Brain microvascular endothelial cell (primary cell): ENCODE data around the gene TOM1L2.

Experiments used
- DNase-seq: peaks from one replicate; pipeline ENCODE4 v3.0.0-alpha.2; 2020
- H3K27ac ChIP-seq: fragments of 250-450 bp; sonication (Bioruptor Pico); 2 replicates; pipeline ENCODE4 v1.5.1; 2020; ENCODE audit warnings: mild to moderate bottlenecking, moderate library complexity
- H3K27me3 ChIP-seq: fragments of 250-450 bp; sonication (Bioruptor Pico); replicated peaks from 2 replicates; pipeline ENCODE4 v1.5.1; 2020; ENCODE audit warnings: mild to moderate bottlenecking
- H3K36me3 ChIP-seq: fragments of 250-450 bp; sonication (Bioruptor Pico); replicated peaks from 2 replicates; pipeline ENCODE4 v1.5.1; 2020; ENCODE audit warnings: mild to moderate bottlenecking
- H3K4me3 ChIP-seq: 2 replicates; pipeline ENCODE4 v1.5.1; 2011; ENCODE audit warnings: low read depth, mild to moderate bottlenecking, control low read depth, low read length, moderate library complexity
- in situ Hi-C: cut with HindIII; loops from 2 replicates; pipeline ENCODE4 v1.10.0; 2017; ENCODE audit warnings: low sequenced_read_pairs, low pct_ligation_motif_present
- TF ChIP-seq, protein P1 (sequence below): IDR thresholded peaks from 2 replicates; pipeline ENCODE4 v1.5.1; 2011; ENCODE audit warnings: low read depth, mild to moderate bottlenecking, moderate library complexity, low read length, control low read depth, inconsistent platforms; ENCODE audit errors: missing control alignments

TOM1L2 gene

DNA sequence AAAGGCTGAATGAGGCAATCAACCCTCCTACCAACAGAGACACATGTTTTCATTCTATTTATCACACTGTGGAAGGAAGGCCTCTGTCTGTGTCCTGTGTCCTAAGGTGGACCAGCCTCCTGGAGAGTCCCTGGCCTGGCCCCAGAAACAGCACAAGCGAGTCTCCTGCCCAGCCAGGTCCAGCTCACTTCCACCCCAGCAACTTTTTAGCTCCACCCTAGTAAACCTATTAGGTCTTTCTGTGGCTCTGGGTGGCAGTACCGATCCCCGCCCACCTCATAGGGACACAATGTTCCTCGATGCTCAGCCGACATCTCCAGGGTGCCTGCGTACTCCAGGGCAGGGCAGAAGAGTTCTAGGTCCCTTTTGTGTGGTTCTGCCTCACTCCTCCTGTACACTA lies 11.2 kb upstream of the TOM1L2 start:
- Histone ChIP-seq H3K4me3 (no peak overlapping the region), H3K27ac (no peak overlapping the region), H3K36me3 (no peaks in the 10 kb centered on the region), H3K27me3 (no peaks in the 10 kb centered on the region)
- TF ChIP-seq, protein P1, sequence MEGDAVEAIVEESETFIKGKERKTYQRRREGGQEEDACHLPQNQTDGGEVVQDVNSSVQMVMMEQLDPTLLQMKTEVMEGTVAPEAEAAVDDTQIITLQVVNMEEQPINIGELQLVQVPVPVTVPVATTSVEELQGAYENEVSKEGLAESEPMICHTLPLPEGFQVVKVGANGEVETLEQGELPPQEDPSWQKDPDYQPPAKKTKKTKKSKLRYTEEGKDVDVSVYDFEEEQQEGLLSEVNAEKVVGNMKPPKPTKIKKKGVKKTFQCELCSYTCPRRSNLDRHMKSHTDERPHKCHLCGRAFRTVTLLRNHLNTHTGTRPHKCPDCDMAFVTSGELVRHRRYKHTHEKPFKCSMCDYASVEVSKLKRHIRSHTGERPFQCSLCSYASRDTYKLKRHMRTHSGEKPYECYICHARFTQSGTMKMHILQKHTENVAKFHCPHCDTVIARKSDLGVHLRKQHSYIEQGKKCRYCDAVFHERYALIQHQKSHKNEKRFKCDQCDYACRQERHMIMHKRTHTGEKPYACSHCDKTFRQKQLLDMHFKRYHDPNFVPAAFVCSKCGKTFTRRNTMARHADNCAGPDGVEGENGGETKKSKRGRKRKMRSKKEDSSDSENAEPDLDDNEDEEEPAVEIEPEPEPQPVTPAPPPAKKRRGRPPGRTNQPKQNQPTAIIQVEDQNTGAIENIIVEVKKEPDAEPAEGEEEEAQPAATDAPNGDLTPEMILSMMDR: no peak
- in situ Hi-C loops: no loop called here
- no peak for DNase-seq

DNA sequence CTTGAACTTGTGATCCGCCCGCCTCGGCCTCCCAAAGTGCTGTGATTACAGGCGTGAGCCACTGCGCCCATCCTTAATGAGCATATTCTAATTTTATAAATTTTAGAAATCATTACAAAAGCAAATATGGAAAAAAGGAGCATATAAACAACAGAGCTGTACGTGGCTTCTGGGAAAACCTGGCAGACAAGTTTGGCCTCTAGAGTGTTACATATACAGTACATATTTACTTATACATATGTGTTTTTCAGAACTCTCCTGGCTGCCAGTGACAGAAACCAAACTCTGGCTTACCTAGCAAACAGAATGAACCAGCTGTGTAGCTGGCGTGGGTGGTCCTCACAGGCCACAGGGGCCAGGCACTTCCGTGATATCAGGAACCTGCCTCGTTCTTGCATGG lies 10.6 kb upstream of the TOM1L2 start:
- Histone ChIP-seq H3K27me3 (no peaks in the 10 kb centered on the region), H3K27ac (no peak overlapping the region), H3K4me3 (no peak overlapping the region), H3K36me3 (no peaks in the 10 kb centered on the region)
- no peak for DNase-seq
- in situ Hi-C loops: no loop called here
- TF ChIP-seq, protein P1: no peak

DNA sequence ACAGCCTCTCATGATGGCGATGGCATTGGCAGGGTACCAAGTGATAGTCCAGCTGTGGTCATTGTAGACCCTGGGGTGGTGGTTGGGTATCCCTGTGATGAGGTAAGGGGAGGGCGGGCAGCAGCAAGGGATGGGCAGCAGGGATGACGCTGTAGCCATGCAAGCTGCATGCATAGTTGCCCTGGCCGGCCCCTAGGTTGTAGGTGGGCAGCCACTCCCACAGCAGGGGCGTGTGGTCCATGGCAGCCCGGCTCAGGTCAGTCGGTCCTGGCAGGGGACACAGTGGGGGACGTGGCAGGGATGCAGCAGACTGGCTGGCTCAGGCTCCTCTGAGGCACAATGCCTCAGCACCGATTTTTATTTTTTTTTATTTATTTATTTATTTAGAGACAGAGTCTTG lies 9.1 kb upstream of the TOM1L2 start:
- Histone ChIP-seq H3K36me3 (no peaks in the 10 kb centered on the region), H3K27me3 (no peaks in the 10 kb centered on the region), H3K27ac (no peak overlapping the region), H3K4me3 (no peak overlapping the region)
- TF ChIP-seq, protein P1: no peak
- in situ Hi-C loops: no loop called here
- no peak for DNase-seq

DNA sequence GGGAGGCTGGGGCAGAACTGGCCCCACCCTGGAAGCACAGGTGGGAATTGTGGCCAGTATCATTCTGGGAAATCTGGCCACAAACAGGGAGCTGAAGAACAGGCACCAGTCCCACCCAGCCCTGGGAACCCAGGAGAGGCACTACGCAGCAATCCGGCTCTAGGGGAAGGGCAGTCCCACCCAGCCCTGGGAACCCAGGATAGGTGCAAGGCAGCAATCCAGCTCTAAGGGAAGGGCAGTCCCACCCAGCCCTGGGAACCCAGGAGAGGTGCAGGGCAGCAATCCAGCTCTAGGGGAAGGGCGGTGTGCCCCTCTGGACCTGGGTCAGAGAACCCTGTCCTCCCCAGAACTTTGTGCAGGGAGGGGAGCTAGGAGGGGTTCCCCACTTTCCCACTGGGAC lies 7.6 kb upstream of the TOM1L2 start:
- no peak for DNase-seq
- TF ChIP-seq, protein P1: no peak
- Histone ChIP-seq H3K36me3 (no peaks in the 10 kb centered on the region), H3K27me3 (no peaks in the 10 kb centered on the region), H3K27ac (no peak overlapping the region), H3K4me3 (no peak overlapping the region)
- in situ Hi-C loops: no loop called here

DNA sequence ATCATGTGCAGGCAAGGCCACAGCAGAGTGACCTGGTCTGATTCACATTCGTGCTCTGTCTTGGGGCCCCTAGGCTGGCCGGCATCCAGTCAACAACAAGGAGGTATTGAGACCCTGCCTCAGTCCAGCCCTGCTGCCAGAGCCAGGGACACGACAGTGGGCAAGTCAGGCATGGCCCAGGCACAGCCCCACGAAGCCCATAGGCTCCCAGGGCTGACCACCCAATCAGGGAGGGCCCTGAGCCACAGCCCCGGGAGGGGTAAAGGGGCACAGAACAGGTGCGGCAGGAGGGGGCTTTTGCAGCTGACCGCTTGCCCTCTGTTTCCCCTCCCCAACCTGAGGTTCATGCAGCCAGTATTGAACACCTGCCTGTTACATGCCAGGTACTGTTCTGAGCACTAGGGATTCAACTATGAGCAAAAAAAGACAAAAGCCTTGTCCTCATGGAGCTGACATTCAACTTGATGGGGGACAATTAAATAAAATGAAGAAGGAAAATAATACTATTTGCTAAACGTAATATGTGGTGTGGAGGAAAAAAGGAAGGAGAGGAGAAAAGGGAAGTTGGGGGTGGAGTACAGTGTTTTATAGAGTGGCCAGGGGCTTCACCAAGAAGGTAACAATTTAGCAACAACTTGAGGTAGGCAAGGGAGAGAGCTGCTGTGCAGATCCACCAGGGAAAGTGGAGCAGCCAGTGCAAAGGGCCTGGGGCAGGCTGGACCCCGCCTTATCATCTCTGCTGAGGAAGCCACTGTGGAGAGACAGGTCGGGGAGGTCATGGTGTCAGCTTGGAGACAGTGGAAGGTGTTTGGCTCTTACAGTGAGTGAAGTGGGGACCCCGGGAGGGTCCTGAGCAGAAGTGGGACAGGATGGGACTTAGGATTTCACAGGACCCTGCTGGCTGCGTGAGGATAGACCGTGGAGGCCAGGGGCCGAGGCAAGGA lies 6.6 kb upstream of the TOM1L2 start:
- TF ChIP-seq, protein P1: no peak
- no peaks in the 10 kb centered on the region for H3K27me3 ChIP-seq
- no peak overlapping the region for H3K27ac ChIP-seq
- in situ Hi-C loops: no loop called here
- H3K36me3 ChIP-seq: no peaks in the 10 kb centered on the region
- no peak for DNase-seq
- H3K4me3 ChIP-seq: no peak overlapping the region
